ENCODE data around the gene MARCKSL1. TPM values are rescaled to one million over a fixed set of nuclear protein-coding genes. Genes with fewer than 3 reads are reported as not detected.
A peak's percentile ranks its signal among the peaks of the same experiment; 100 is the strongest.

MARCKSL1 gene
- total RNA-seq (2021) (425 and 445 TPM in 2 replicates), Bru-seq, nascent RNA (percentile 95 among the genes with signal in this experiment), BruChase-seq, experiment 1, labeled RNA remaining after a 2-hour chase (percentile 99 among the genes with signal in this experiment), BruChase-seq, experiment 2, labeled RNA remaining after a 6-hour chase (percentile 100 among the genes with signal in this experiment)
- long read RNA-seq, transcript MARCKSL1-201 (2 exons, 1,699 nt) = major isoform, 3,479 of 3,568 reads
- long read RNA-seq, partial matches to known transcripts = 67 of 3,568 reads
- long read RNA-seq, other reads (novel, unspliced or antisense) = 22 of 3,568 reads

DNA sequence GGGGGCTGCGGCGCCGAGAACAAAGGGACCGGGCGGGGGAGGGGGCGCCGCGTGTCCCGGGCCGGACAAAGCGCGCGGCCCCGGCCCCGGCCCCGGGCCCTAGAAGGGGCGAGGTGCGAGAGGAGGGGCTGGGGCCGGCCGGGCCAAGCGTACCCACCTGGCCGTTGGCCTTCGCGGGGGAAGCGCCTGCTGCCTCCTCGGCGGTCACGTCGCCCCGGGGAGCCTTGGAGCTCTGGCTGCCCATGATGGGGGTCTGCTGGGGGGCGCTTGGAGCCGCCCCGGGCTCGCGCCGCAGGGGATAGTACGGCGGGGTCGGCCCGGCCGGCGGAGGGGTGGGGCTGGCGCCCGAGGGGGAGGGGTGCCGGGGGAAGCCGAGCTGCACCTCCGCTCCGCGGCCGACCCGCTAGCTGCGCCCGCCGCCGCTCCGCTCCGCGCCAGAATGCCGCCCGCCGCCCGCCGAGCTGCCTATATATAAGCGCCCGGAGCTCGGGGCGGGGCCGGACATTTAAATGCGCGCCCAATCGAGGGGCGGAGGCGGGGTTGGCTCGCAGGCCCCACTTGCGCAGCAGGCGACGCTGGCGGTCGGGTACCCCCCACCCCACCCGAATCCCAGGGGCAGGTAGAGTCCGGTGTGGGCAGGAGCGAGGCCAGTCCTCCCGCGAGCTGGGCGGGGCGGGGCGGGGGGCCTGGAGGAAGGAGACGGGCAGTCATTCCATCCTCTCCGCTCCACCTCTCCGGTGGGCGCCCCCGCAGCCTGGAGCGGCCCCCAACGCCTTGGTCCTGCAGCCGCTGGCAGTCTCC, at the start of gene MARCKSL1:
MARCKSL1 (minus strand) TSS at position 444 of the 801 bp plus-strand sequence; CDS start at position 244, 200 bp downstream.
- POLR2A ChIA-PET (ENCODE audit: low non-redundant PET) = interaction anchor here (0.7 kb wide), 2 partner anchors 9 to 58 kb away, joined by 3 to 4 read pairs; partner anchors contain the start of gene BSDC1
- no TSS peak for BruUV-seq (replicated peaks)
- peak within 1 kb of the TSS; percentile 96 for H3K27ac ChIP-seq (ENCODE audit: low read depth, low read length, poor library complexity, severe bottlenecking)

GRCh38 chr1:32380057-32380456, 44.0 kb upstream of the MARCKSL1 start:
- H3K4me1 ChIP-seq (ENCODE audit: insufficient read depth, low read length, poor library complexity, severe bottlenecking) = no peaks in the 10 kb centered on the region
- H3K36me3 ChIP-seq (ENCODE audit: insufficient read depth, low read length, poor library complexity, severe bottlenecking) = peaks cover 56% of the 10 kb centered on the region
- no peaks in the 10 kb centered on the region for H3K27me3 ChIP-seq (replicated peaks; ENCODE audit: insufficient read depth, low read depth, low read length, poor library complexity)
- intact Hi-C loops (cut with micrococcal nuclease; ENCODE audit: unreplicated experiment) = no loop called here
- POLR2A ChIA-PET (ENCODE audit: low non-redundant PET) = no interaction called here
- peak overlapping the region; percentile 10 for H3K27ac ChIP-seq (ENCODE audit: low read depth, low read length, poor library complexity, severe bottlenecking)
- TF ChIP-seq CTCF (conservative IDR thresholded peaks at IDR 0.05; ENCODE audit: low read depth, low read length) (no peak), EZH2 (IDR thresholded peaks at IDR 0.05; ENCODE audit: borderline replicate concordance, low read depth, low read length, poor library complexity, severe bottlenecking) (no peak)
- BruUV-seq (replicated peaks) = no TSS peak
- no peak overlapping the region for H3K4me3 ChIP-seq (ENCODE audit: low read depth, low read length, poor library complexity, severe bottlenecking)
- H3K9me3 ChIP-seq (ENCODE audit: low read depth, low read length, poor library complexity, severe bottlenecking) = no peaks in the 10 kb centered on the region
- CTCF ChIA-PET = no interaction called here
- no peak for DNase-seq (ENCODE audit: low spot score)

More for the DNA sequence above, at the start of gene MARCKSL1:
- intact Hi-C loops (cut with micrococcal nuclease; ENCODE audit: unreplicated experiment) = loop anchor here (5.0 to 10.0 kb wide), 2 partner anchors 56 to 111 kb away; partner anchors contain the start of genes BSDC1, EIF3I and TMEM234
- H3K36me3 ChIP-seq (ENCODE audit: insufficient read depth, low read length, poor library complexity, severe bottlenecking) = peaks cover 35% of the 10 kb centered on the region
- H3K4me3 ChIP-seq (ENCODE audit: low read depth, low read length, poor library complexity, severe bottlenecking) = peak within 1 kb of the TSS; percentile 99
- no peak for TF ChIP-seq CTCF (conservative IDR thresholded peaks at IDR 0.05; ENCODE audit: low read depth, low read length)
- no peak for TF ChIP-seq EZH2 (IDR thresholded peaks at IDR 0.05; ENCODE audit: borderline replicate concordance, low read depth, low read length, poor library complexity, severe bottlenecking)
- peak; percentile 85 for DNase-seq (ENCODE audit: low spot score)
- peaks cover 15% of the 10 kb centered on the region for H3K4me1 ChIP-seq (ENCODE audit: insufficient read depth, low read length, poor library complexity, severe bottlenecking)
- H3K27me3 ChIP-seq (replicated peaks; ENCODE audit: insufficient read depth, low read depth, low read length, poor library complexity) = no peaks in the 10 kb centered on the region
- CTCF ChIA-PET = interaction anchor here (0.5 to 0.9 kb wide), 3 partner anchors 15 to 136 kb away, joined by 3 to 7 read pairs (median 3); partner anchors contain the start of genes CCDC28B and HDAC1
- no peaks in the 10 kb centered on the region for H3K9me3 ChIP-seq (ENCODE audit: low read depth, low read length, poor library complexity, severe bottlenecking)

- POLR2A ChIA-PET (ENCODE audit: low non-redundant PET) = interaction anchor here (0.6 kb wide), 1 partner anchor 19 kb away, joined by 6 read pairs; no protein-coding TSS in a partner anchor
These were observed 41.6 kb upstream of the MARCKSL1 start for GRCh38 chr1:32377541-32378220.

More at GRCh38 chr1:32377541-32378220, 41.6 kb upstream of the MARCKSL1 start:
- TF ChIP-seq CTCF (conservative IDR thresholded peaks at IDR 0.05; ENCODE audit: low read depth, low read length) (no peak), EZH2 (IDR thresholded peaks at IDR 0.05; ENCODE audit: borderline replicate concordance, low read depth, low read length, poor library complexity, severe bottlenecking) (no peak)
- H3K27me3 ChIP-seq (replicated peaks; ENCODE audit: insufficient read depth, low read depth, low read length, poor library complexity) = no peaks in the 10 kb centered on the region
- intact Hi-C loops (cut with micrococcal nuclease; ENCODE audit: unreplicated experiment) = no loop called here
- H3K4me1 ChIP-seq (ENCODE audit: insufficient read depth, low read length, poor library complexity, severe bottlenecking) = no peaks in the 10 kb centered on the region
- H3K4me3 ChIP-seq (ENCODE audit: low read depth, low read length, poor library complexity, severe bottlenecking) = no peak overlapping the region
- no TSS peak for BruUV-seq (replicated peaks)
- CTCF ChIA-PET = no interaction called here
- no peak overlapping the region for H3K27ac ChIP-seq (ENCODE audit: low read depth, low read length, poor library complexity, severe bottlenecking)
- no peaks in the 10 kb centered on the region for H3K9me3 ChIP-seq (ENCODE audit: low read depth, low read length, poor library complexity, severe bottlenecking)
- peaks cover 36% of the 10 kb centered on the region for H3K36me3 ChIP-seq (ENCODE audit: insufficient read depth, low read length, poor library complexity, severe bottlenecking)
- no peak for DNase-seq (ENCODE audit: low spot score)
